ENCODE data around the gene RASAL3. TPM values are rescaled to one million over a fixed set of nuclear protein-coding genes. Genes with fewer than 3 reads are reported as not detected.
A peak's percentile ranks its signal among the peaks of the same experiment; 100 is the strongest.

RASAL3 gene
- total RNA-seq = 100 to 1,000 TPM; 229 to 238 TPM
- 100 to 1,000 TPM in 1 of 2 donors, 10 to 100 TPM in 1; 37.4 to 106 TPM for polyA plus RNA-seq

DNA sequence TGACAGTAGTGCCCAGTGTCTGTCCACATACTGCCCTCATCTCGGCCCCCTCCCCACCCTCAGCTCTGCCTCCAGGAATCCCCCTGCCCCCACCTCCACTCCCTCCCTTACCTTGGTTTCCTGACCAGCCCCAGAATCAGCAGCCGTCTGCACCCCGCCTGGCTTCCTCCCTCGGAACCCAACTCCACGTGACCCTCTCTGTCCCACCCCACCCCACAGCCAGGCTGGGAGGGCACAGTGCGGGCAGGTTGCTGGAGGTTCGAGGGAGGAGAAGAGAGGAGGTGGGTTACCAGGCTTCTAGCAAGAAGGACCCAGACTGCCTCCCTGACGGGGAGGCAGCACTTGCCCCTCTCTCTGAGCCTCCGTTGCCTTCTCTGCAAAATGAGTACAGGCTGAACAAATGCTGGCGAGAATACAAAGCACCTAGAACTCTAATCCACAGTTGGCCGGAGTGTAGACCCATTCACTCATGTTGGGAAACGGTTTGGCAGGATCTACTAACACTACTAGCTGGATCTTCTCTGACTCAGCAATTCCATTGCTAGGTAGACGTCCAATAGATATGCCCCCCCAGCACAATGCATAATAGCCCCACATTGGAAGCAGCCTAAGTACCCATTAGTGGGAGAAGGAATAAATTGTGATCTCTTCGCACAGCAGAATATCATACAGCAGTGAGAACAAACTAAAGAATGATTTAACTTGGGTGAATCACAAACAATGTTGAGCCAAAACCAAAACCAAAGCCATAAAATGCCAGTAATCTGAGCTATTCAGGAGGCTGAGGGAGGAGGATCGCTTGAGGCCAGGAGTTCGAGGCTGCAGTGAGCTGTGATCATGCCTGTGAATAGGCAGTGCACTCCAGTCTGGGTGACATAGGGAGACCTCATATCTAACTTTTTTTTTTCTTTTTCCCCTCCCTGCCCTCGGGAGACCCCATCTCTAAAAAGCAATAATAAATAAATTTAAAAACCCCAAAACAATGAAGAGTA is at the start of gene RASAL3:
RASAL3 (minus strand) TSS at position 151 of the 992 bp plus-strand sequence. CDS start 186 bp downstream, outside the sequence.
- Histone ChIP-seq H3K27me3 (ENCODE audit: insufficient read depth, low read length) (no peaks in the 10 kb centered on the region), H3K4me3 (ENCODE audit: low read length in 2 of 2) (peak within 1 kb of the TSS; percentile 83 to 98), H3K9me3 (ENCODE audit: control insufficient read depth in 1 of 2, low read length in 2 of 2) (no peaks in the 10 kb centered on the region), H3K36me3 (ENCODE audit: insufficient read depth, low read length) (peaks cover 21% of the 10 kb centered on the region), H3K4me1 (ENCODE audit: insufficient read depth, low read length) (peaks cover 83% of the 10 kb centered on the region), H3K27ac (ENCODE audit: low read depth, low read length) (peak within 1 kb of the TSS; percentile 91)
- H3K27ac Mint-ChIP-seq = peak within 1 kb of the TSS; percentile 91 to 97 (median 96)
- peaks cover 39 to 85% (median 61%) of the 10 kb centered on the region in 4 donors for H3K4me1 Mint-ChIP-seq
- POLR2A ChIA-PET (ENCODE audit: partially characterized antibody) = interaction anchor here (0.7 to 11.3 kb wide), 21 partner anchors 13 to 611 kb away, joined by 3 to 180 read pairs (median 4); partner anchors contain the start of genes AKAP8, AKAP8L, BRD4 and PGLYRP2
- DNase-seq = peak; percentile 43 to 75 (median 48)
- no peaks in the 10 kb centered on the region for H3K27me3 Mint-ChIP-seq
- no peaks in the 10 kb centered on the region for H3K9me3 Mint-ChIP-seq
- H3K36me3 Mint-ChIP-seq = peaks cover 17 to 38% of the 10 kb centered on the region in 2 donors
- peak within 1 kb of the TSS; percentile 94 to 97 (median 96) for H3K4me3 Mint-ChIP-seq
- CTCF ChIA-PET (ENCODE audit: partially characterized antibody) = interaction anchor here (0.6 to 9.7 kb wide), 6 partner anchors 31 to 288 kb away, joined by 3 to 106 read pairs (median 8); partner anchors contain the start of genes AKAP8 and AKAP8L
- intact Hi-C loops (cut with micrococcal nuclease) = loop anchor here (1.0 to 5.0 kb wide), 3 partner anchors 14 to 87 kb away; partner anchors contain the start of gene AKAP8

DNA sequence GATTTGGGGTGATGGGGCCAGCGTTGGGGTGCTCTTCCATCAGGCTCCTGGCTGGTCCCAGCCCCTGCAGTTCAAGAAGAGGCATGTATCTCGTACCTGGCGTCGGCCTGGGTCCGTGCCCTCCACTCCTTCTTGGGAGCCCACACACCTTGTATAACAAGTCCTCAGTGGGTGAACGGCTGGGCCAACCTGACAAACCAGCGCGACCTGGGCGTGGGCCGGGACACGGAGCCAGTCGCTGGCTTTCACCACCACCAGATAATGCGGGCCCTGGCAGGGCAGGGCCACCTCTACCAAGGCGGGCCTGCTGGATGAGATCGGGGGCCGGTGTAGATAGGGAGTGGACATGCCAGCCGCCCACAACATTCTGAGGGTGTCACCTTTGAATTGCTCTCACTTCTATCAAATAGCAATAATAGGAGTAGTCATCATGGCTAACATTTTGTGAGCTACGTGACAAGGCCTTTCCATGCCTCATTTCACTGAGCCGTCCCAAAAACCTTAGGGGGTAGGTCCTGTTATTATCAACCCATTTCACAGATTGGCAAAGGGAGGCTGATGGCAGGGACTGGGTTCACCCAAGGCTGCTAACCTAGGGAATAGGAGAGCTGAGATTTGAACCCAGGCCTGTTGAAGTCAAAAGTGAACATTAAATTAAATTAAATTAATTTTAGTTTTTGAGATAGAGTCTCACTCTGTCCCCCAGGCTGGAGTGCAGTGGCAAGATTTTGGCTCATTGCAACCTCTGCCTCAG is 47.5 kb upstream of the RASAL3 start:
- CTCF ChIA-PET (ENCODE audit: partially characterized antibody) = interaction anchor here (1.7 kb wide), 1 partner anchor 93 kb away, joined by 3 read pairs; no protein-coding TSS in a partner anchor
- Histone ChIP-seq H3K27me3 (ENCODE audit: insufficient read depth, low read length) (peaks cover 5% of the 10 kb centered on the region), H3K36me3 (ENCODE audit: insufficient read depth, low read length) (no peaks in the 10 kb centered on the region), H3K27ac (ENCODE audit: low read depth, low read length) (no peak overlapping the region), H3K4me1 (ENCODE audit: insufficient read depth, low read length) (peaks cover 36% of the 10 kb centered on the region), H3K9me3 (ENCODE audit: control insufficient read depth in 1 of 2, low read length in 2 of 2) (no peaks in the 10 kb centered on the region), H3K4me3 (ENCODE audit: low read length in 2 of 2) (no peak overlapping the region)
- Mint-ChIP-seq H3K27ac (no peak overlapping the region), H3K4me3 (no peak overlapping the region), H3K4me1 (peaks cover 23 to 51% (median 29%) of the 10 kb centered on the region in 4 donors), H3K27me3 (peaks cover 1 to 3% of the 10 kb centered on the region in 2 donors), H3K36me3 (peaks cover 1 to 5% of the 10 kb centered on the region in 2 donors), H3K9me3 (peaks cover 0 to 10% (median 5%) of the 10 kb centered on the region in 8 donors)
- POLR2A ChIA-PET (ENCODE audit: partially characterized antibody) = interaction anchor here (0.6 to 4.1 kb wide), 3 partner anchors 44 to 51 kb away, joined by 3 to 36 read pairs (median 11); partner anchors contain the start of gene RASAL3
- no peak for DNase-seq
- intact Hi-C loops (cut with micrococcal nuclease) = loop anchor here (5.0 kb wide), 1 partner anchor 45 kb away; no protein-coding TSS in a partner anchor

DNA sequence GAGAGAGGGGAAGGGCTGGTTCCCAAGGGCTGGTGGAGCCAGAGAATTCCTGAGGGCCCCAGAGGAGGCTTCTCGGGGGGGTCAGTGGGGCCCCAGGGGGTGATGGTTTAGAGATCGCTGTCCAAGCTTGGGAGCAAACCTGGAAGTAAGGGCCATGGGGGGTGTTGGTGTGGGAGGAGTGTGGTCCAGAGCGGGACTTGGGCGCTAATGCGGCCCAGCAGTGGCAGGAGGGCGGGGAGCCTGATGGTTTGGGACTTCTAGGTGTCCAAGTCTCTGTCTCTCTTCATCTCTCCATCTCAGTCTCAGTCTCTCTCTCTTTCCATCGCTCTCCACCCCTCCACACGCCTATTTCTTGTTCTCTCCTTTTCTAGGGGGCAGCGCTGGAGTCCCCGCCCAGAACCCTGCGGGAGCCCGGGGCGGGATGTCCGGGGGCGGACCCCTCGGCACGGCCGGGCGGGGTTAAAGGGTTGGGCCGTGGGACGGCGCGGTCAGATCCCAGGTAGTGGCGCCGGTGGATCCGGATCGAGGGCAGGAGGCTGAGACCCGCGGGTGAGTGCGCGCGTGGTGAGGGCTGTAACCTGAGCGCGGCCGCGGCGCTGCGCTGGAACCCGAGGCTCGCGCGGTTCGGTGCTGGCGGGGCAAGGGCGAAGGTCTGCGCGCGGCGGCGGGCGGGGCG is 43.8 kb upstream of the RASAL3 start, which contains the start of gene CYP4F22:
CYP4F22 (plus strand) TSS at position 491 of the 676 bp plus-strand sequence. CDS start 16,812 bp downstream, outside the sequence.
- Mint-ChIP-seq H3K27ac (peak within 1 kb of the TSS in 6 of 7 donors; percentile 5 to 78 (median 26)), H3K27me3 (peaks cover 1 to 3% of the 10 kb centered on the region in 2 donors), H3K36me3 (no peaks in the 10 kb centered on the region), H3K9me3 (peaks cover 0 to 2% (median 0%) of the 10 kb centered on the region in 8 donors), H3K4me1 (peaks cover 13 to 26% (median 18%) of the 10 kb centered on the region in 4 donors), H3K4me3 (peak within 1 kb of the TSS; percentile 84 to 88 (median 86))
- ChIA-PET CTCF (ENCODE audit: partially characterized antibody) (no interaction called here), POLR2A (ENCODE audit: partially characterized antibody) (interaction anchor here (1.2 kb wide), 1 partner anchor 43 kb away, joined by 3 read pairs; the partner anchor contains the start of gene RASAL3)
- Histone ChIP-seq H3K4me1 (ENCODE audit: insufficient read depth, low read length) (peaks cover 16% of the 10 kb centered on the region), H3K27me3 (ENCODE audit: insufficient read depth, low read length) (peaks cover 5% of the 10 kb centered on the region), H3K9me3 (ENCODE audit: control insufficient read depth in 1 of 2, low read length in 2 of 2) (no peaks in the 10 kb centered on the region), H3K27ac (ENCODE audit: low read depth, low read length) (no peak within 1 kb of the TSS), H3K4me3 (ENCODE audit: low read length in 2 of 2) (peak within 1 kb of the TSS in 1 of 2 donors; percentile 41), H3K36me3 (ENCODE audit: insufficient read depth, low read length) (no peaks in the 10 kb centered on the region)
- DNase-seq = peak in 2 of 5 donors; percentile 15 to 25
- intact Hi-C loops (cut with micrococcal nuclease) = no loop called here

- H3K4me3 Mint-ChIP-seq = peak overlapping the region; percentile 36 to 85 (median 66)
- ChIA-PET CTCF (ENCODE audit: partially characterized antibody) (interaction anchor here (0.8 to 1.1 kb wide), 2 partner anchors 40 to 48 kb away, joined by 3 read pairs; no protein-coding TSS in a partner anchor), POLR2A (ENCODE audit: partially characterized antibody) (interaction anchor here (0.6 to 1.5 kb wide), 4 partner anchors 36 to 46 kb away, joined by 3 to 4 read pairs (median 3); partner anchors contain the start of gene RASAL3)
- intact Hi-C loops (cut with micrococcal nuclease) = no loop called here
- peaks cover 16% of the 10 kb centered on the region for H3K4me1 ChIP-seq (ENCODE audit: insufficient read depth, low read length)
- no peaks in the 10 kb centered on the region for H3K36me3 Mint-ChIP-seq
- peaks cover 13 to 26% (median 18%) of the 10 kb centered on the region in 4 donors for H3K4me1 Mint-ChIP-seq
- H3K27me3 ChIP-seq (ENCODE audit: insufficient read depth, low read length) = peaks cover 5% of the 10 kb centered on the region
- peak overlapping the region in 6 of 7 donors; percentile 5 to 78 (median 26) for H3K27ac Mint-ChIP-seq
- no peak for DNase-seq
- H3K36me3 ChIP-seq (ENCODE audit: insufficient read depth, low read length) = no peaks in the 10 kb centered on the region
- H3K27me3 Mint-ChIP-seq = peaks cover 1 to 3% of the 10 kb centered on the region in 2 donors
- H3K4me3 ChIP-seq (ENCODE audit: low read length in 2 of 2) = no peak overlapping the region
- no peaks in the 10 kb centered on the region for H3K9me3 ChIP-seq (ENCODE audit: control insufficient read depth in 1 of 2, low read length in 2 of 2)
- H3K9me3 Mint-ChIP-seq = peaks cover 0 to 2% (median 0%) of the 10 kb centered on the region in 8 donors
- H3K27ac ChIP-seq (ENCODE audit: low read depth, low read length) = no peak overlapping the region
Measured at GRCh38 chr19:15507068-15508034, 43.0 kb upstream of the RASAL3 start.

- POLR2A ChIA-PET (ENCODE audit: partially characterized antibody) = interaction anchor here (1.5 kb wide), 1 partner anchor 39 kb away, joined by 4 read pairs; no protein-coding TSS in a partner anchor
- DNase-seq = no peak
- Mint-ChIP-seq H3K36me3 (no peaks in the 10 kb centered on the region), H3K4me1 (peaks cover 15 to 26% (median 21%) of the 10 kb centered on the region in 4 donors), H3K27me3 (peaks cover 1 to 3% of the 10 kb centered on the region in 2 donors), H3K27ac (peak overlapping the region in 1 of 7 donors; percentile 29), H3K9me3 (no peaks in the 10 kb centered on the region), H3K4me3 (no peak overlapping the region)
- peaks cover 5% of the 10 kb centered on the region for H3K27me3 ChIP-seq (ENCODE audit: insufficient read depth, low read length)
- intact Hi-C loops (cut with micrococcal nuclease) = no loop called here
- no peak overlapping the region for H3K27ac ChIP-seq (ENCODE audit: low read depth, low read length)
- H3K4me1 ChIP-seq (ENCODE audit: insufficient read depth, low read length) = peaks cover 16% of the 10 kb centered on the region
- H3K36me3 ChIP-seq (ENCODE audit: insufficient read depth, low read length) = no peaks in the 10 kb centered on the region
- no peaks in the 10 kb centered on the region for H3K9me3 ChIP-seq (ENCODE audit: control insufficient read depth in 1 of 2, low read length in 2 of 2)
- CTCF ChIA-PET (ENCODE audit: partially characterized antibody) = interaction anchor here (0.8 kb wide), 1 partner anchor 50 kb away, joined by 3 read pairs; no protein-coding TSS in a partner anchor
- no peak overlapping the region for H3K4me3 ChIP-seq (ENCODE audit: low read length in 2 of 2)
Measured at GRCh38 chr19:15506074-15506571, 41.8 kb upstream of the RASAL3 start.
